GM21526 (cell line): ENCODE measurements around the gene LRP8.

Experiments used
- ATAC-seq: cut with Tn5 transposase; IDR thresholded peaks from one replicate; pipeline ENCODE4 v1.9.1; 2021; ENCODE audit warnings: moderate library complexity; ENCODE audit not compliant: unreplicated experiment, low FRiP score

Gene LRP8

DNA sequence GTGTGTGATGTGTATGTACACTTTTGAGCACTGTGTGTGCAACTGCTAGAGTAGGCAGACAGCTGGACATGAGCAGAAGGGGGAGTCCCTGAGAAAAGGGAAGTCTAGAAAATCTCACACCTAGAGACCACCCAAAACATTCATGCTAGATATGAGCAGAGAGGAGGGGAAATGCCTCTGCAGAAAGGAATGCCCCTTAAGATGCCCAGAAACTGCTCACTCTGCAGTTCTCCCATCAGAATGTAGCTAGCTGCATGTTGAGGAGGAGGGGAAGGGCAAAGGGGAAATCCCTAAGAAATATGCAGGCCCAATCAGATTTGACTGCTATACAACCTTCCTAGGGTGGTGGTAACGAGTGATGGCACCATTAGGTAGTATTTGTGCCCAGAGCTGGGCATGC, 57.8 kb downstream of the LRP8 start:
- no peak for ATAC-seq

DNA sequence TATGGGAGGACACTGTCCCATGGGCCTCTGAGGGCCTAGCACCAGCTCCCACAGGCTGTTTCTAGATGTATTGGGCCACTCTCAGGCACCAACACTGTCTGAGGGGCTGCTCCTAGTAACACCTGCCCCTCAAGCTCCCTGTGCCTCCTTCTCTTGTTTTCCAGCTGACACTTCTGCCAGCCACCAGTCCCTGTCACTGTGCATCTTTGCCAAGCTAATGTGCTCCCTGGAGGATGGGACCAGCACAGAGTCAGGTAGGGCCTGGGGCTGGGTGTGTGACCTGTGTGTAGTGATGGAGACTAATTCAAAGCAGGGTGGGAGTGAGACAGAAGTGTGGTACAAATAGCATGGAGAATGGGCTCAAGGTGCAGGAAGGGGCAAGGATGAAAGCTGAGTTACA, 60.1 kb downstream of the LRP8 start:
- no peak for ATAC-seq

DNA sequence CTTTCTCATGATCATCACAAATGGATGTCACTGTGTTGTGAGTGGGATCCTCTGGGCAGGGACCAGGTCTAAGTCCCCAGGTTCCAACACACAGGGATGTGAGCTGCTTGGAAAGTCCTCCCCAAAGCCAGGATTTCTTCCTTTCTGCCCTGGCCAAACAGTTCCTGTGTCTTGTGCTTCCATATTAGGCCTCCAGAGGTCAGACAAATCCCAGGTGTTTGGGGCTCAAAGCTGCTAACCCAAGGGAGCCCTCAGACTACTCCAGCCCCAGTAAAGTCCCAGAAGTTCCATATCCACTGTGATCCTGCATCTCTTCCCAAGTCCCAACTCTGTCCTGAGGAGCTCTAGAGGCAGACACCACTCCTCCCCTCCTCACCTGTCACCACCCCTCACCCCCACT, 61.8 kb downstream of the LRP8 start:
- no peak for ATAC-seq

DNA sequence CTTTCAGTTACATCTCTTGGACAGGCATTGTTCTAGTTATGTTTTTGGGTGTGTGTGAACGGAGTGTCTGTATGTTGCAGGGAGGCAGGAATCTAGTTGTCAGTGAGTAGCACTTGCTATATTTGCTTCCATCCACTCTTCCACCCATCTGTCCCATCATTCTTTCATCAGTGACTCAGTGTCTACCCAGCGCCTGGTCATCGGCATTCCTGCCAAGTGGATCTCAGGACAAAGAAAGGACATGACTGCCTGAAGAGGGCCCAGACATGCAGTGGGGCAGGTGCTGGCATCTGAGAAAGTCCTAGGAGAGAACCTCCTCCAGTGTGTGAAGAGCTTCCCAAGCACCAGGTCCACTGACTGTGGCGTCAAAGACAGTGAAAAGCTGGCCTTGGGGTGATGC, 62.3 kb downstream of the LRP8 start:
- no peak for ATAC-seq

DNA sequence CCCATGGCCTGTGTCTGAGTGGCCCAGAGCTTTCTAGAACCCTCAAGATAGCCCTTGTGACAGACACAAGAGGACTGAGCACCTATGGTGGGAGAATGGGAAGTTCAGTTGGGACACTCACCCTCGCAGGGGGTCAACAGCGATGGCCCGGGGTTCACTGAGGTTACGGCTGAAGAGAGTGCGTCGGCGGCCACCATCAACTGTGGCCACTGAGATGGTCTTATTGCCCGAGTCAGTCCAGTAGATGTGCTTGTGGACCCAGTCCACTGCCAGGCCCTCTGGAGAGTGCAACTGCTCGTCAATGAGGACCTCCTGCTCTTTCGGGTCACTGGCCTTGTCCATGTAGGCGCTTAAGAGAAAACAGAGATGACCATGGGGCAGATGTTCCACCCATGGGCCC, 63.8 kb downstream of the LRP8 start:
- ATAC-seq: no peak

DNA sequence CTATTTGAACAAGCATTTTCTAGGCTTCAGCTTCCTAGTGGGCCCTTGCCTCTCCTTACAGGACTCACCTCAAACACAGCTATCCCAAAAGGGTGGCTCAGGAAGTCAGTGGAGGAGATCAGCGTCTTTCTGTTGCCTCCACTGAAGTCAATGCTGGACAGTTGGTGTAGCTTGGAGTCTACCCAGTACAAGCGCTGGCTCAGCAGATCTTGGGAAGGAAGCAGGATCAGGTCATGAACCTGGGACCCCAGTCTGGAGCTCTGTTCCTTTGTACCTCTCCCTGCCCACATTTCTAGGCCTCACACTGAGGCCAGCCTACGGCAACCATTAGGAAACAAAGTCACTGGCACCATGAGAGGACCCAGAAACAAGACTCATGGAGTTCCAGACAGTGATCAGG, 65.9 kb downstream of the LRP8 start:
- no peak for ATAC-seq

DNA sequence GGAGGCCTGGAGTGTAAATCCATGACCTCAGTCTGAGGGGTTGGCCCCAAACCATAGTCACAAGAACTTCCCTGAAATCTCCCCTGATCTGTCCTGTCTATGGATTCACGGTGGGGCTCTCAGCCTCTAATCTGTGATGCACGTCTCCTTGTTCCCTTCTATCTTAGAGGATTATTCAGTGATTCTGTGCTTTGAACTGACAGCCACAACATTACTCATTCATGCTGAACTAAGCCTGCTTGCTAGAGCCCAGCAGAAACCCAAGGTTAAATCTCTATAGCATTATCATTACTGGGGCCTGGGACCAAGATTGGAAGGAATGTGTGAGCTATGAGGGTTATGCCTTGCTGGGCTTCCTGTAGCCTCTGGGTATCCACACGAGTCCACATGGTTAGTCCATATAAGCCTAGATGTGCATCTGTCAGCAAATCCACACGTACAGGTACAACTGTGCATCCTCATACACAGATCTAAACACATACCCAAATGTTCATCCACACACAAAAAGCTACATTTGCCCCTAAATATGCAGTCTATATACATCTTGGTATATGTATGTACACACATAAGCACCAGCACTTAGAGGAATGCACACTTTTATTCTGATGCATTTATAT, 67.1 kb downstream of the LRP8 start:
- no peak for ATAC-seq

DNA sequence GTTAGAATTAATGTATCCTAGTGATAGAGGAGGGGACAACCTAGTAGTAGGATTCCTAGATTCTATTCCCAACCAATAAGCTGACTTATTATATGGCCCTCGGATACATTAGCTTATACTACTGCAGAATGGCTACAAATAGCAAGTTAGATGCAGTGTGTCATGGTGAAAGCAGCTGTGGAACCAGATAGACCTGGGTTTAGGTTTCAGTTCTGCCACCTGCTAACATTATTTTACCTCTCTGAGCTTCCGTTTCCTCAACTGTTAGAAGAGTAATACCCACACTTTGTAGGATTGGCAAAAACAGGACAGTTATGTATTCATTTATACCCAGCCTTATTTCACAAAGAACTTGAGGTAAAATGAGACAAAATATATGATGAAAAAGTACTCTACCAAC, 67.9 kb downstream of the LRP8 start:
- ATAC-seq: peak; percentile 58

DNA sequence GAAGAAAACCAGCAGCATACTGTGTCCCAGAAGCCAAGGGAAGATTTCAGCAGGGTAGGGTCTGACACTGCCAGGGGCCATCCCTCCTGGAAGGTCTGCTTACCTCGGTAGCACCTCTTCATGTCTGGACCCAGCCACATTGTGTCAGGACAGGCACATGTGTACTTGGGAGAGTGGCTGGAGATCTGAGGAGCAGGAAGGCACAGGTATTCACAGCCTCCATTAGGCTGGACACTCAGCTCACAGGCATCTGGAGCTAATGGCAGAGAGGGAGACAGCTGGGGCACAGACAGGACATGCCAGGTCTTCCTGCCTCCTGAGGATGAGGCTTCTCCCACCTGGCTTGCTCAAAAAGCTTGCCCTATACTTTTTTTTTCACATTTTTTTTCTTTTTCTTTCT, 69.7 kb downstream of the LRP8 start:
- no peak for ATAC-seq

DNA sequence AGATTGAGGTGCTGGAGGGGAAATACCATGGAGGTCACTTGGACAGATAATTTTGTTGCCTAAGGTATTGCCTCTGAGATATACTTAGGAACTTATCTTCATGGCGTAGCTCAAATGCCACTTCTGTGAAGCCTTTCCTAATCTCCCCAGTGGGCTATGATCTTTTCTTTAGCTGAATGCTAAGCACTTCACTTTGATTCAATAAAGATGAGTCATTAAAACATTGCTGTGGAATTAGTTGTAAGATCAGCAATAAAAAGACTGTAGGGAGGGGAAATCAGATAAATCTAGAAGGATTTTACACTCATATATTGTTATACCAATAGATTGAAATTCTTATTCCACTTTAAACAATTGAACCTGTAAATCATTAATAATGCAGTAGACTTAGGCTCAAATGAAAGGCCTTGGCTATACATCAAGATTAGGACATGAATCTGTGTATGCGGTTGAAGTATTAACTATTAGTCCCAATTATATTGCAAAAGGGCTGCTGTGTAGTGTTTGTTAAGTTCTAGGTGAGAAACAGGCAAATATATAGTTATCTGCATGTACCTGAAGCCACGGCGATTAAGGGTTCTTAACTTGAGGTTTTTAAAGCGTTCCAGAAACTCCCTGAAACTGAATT, 70.3 kb downstream of the LRP8 start:
- no peak for ATAC-seq

DNA sequence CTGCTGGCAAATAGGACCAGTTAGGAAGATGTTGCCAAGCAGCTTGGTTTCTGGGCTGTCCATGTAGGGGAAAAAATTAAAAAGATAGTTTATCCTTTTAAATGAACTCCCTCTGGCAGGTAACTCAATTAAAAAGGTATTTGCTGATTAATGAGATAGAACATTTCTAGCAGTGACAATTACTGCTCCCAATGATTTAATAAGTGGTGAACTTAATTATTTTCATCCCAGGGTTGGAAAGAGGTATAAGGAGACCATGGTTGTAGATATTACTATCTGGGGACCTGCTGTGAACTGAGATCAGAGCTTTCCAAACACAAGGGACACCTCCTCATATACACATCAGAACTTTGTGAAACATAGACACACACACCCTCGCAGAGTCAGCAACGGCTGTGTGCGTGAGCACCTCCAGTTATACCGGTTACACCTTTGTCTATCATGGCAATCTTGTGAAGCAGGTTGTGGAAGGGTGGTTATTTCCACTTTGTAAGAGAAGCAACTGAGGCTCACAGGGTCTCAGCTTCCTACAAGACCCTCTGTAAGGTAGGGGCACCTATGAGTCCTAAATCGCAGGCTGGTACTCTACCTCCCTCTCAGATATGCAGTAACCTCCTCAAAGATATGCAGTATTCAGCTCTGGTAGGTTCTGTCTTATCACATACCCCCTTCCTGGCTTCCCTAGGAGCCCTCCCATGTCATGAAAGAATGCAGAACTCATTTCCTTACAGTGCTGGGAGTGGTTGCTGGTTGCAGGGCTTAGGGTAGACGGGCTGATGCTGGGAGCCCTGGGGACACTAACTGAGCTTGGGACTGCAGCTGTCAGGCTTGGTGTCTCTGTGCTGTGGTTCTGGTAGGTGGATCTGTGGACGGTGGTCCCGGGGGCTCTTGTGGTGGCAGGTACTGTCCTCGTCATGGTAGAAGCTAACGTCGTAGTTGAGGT, 71.1 kb downstream of the LRP8 start:
- ATAC-seq: no peak

DNA sequence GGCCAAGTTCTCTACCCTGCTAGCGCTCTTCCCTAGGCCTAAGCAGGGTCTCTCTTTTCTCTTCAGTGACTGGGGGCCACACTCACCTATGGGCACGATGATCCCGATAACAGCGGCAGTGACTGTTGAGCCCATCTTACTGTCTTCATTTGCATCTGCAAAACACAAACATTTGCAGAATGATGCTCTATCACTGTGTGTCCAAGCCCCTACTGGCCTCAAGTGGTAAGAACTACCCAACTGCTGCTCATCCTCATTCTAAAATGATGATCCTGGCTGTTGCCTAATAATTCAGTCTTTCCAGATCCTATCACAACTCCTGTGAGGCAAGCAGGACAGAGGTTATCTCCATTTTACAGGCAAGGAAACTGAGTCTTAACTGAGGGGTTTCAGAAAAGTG, 72.8 kb downstream of the LRP8 start:
- no peak for ATAC-seq

DNA sequence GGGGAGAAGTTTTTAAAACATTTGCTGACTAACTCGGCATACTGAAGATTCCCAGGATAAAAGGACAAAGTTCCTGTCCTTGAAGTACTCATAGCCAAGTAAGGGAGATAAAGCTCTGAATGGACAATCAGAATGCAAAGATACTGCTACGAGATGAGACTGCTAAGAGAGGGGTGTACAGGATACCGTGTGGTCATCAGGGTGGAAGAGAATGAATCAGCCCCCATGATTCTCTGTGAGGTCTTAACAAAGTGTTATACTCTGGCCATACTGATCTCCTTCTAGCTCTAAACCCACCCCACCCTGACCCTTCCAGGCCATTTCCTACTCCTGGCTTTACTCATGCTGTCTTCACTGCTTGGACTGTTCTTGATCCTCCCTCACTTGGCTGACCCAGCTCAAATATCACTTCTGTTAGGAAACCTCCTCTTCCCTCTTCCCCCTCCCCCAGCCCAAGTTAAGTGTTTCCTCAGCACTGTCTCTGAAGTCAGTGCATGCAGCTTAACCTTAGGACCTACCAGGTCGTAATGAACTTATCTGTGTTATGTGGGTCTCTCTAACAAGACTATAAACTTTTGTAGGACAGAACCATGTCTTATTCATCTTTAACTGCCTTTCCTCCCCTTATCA, 73.7 kb downstream of the LRP8 start:
- ATAC-seq: no peak

DNA sequence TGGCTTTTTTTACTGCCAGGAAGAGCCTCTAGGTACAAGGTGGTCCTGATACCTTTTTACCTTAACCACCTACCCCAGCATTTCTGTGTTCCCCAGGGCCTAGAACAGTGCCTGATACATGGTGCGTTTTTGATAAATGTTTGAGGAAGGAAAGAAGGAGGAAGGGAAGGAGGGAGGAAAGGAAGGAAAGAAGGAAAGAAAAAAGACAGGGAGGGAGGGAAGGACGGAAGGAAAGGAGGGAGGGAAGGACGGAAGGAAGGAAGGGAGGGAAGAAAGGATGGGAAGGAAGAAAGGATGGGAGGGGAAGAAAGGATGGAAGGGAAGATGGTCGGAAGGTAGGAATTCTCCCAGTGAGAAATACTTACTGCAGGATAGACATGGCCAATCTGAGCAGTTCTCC, 77.5 kb downstream of the LRP8 start:
- ATAC-seq: no peak

DNA sequence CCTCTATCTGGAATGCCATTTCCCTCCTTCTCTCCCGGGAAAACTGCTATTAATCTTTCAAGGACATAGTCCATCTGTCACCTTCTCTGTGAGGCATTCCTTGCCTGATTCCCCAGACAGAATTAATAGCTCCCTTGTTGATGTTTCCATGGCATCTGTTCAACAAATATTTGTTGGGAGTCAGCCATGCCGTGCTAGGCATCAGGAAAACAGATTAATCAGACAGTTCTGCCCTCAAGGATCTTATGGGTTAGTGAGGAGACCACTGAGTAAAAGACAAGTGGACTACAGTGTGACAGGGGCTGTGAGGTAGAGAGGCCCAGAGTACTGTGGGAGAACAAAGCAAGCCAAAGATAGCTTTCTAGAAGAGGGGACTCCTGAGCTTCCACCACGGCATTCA, 78.2 kb downstream of the LRP8 start:
- ATAC-seq: no peak

DNA sequence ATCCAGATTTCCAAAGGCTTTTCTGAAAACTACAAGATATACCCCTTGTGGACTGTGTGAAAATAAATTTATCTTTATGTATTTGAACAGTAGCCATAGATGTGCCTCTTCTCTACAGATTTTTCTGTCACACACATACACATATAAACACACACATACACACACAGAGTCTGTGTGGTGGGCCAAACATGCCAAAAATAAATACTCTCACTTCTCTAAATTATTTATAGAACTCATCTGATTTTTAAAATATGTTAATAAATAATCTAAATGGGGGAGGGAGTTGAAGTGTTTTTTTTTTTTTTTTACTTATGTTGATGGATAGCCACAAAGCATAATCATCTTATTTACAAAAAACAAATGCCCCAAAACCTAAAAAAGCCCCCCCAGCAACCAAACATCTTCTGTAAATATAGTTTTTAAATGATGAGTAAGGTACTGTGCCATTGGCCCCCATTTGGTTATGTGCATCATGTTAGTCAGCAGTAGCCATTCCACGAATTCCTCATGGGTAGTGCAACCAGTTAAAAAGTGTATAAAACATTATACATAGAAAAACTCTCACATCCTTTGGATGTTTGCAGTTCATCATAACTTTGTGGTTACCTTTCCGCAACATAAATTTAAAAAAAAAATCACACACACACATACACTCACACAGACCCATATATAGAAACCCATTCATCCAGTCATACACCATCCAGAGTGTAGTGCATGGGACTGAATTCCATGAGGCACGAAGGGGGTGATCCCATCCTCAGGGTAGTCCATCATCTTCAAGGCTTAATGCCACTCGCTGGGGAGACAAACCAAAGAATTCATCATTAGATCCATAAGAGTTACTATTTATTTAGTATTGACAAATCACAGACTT, 81.4 kb downstream of the LRP8 start:
- ATAC-seq: no peak

DNA sequence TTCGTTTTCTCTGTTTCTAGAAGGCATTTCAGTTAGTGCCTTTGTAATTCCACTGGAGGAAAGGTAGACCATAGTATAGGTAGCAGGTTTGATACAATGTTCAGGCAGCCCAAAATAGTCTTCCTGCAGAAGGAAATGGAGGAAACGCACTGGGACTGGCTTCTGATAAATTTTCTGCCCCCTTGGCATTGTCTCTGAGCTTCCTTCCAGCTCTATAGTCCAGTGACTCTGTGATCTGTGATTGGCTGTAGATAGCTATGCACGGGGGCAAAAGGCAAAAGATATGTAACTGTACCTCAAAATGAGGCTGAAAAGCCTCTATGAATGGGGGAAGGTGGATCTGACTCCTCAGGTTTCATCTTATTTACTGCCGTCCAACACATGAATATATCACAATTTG, 83.7 kb downstream of the LRP8 start:
- no peak for ATAC-seq

DNA sequence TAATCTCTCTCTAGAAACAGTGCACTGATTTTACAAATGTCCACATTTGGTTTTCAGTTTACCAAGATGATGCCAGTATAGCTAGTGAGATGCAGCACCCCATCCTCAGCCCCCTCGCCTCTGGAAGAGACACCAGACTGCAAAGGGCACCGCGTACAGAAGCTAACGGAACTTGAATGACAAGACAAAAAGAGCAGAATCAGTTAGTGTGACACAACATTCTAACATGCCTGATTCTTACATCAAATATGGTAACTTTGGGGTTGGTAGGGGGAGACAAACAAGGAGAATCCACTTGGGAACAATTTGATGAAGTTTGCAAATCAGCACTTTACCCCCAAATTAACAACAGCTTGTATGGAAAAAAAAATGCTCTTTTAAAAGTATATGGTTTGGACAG, 85.5 kb downstream of the LRP8 start:
- no peak for ATAC-seq

DNA sequence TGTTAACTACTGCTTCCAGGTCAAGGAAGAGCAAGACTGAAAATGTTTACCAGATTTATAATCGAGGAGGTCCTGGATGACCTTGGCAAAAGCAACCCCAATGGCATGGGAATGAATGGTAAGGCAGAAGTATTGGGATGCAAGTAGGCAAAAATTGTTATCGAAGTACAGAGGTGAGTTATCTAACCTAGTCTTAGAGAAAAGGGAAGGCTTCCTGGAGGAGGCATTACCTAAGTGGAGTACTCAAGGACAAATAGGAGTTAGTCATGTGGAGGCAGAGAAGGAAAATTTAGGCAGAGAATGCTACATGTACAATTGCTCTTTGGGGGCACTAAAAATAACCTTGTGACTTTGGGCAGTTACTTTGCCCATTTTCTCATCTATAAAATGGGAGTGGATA, 86.0 kb downstream of the LRP8 start:
- ATAC-seq: no peak
